ENCODE data around the gene ACTL7A. TPM values are rescaled to one million over a fixed set of nuclear protein-coding genes. Genes with fewer than 3 reads are reported as not detected.

ACTL7A gene
- total and polyA plus RNA-seq, 2 of the 4 experiments (the other 2 are of a cell fraction): not detected

GRCh38 chr9:108816037-108816436, 46.0 kb upstream of the ACTL7A start:
- Histone ChIP-seq H3K27ac (ENCODE audit: insufficient read depth, low read length) (no peak overlapping the region), H3K36me3 (ENCODE audit: control insufficient read depth, insufficient read depth, low read length) (no peaks in the 10 kb centered on the region), H2BK15ac (ENCODE audit: low read depth, low read length) (no peak overlapping the region), H2AK5ac (ENCODE audit: low read depth, low read length) (no peak overlapping the region), H3K14ac (replicated peaks; ENCODE audit: low read depth, low read length) (no peak overlapping the region), H3K9me3 (ENCODE audit: control insufficient read depth, insufficient read depth, low read length) (no peaks in the 10 kb centered on the region), H2BK5ac (ENCODE audit: low read depth, low read length, poor library complexity, severe bottlenecking) (no peak overlapping the region), H3K9ac (ENCODE audit: low read depth, low read length) (no peak overlapping the region), H3K4ac (ENCODE audit: low read depth, low read length) (no peak overlapping the region), H2AFZ (replicated peaks; ENCODE audit: low read length, poor library complexity) (no peak overlapping the region), H4K8ac (ENCODE audit: low read depth in 2 of 2, low read length in 2 of 2) (no peak overlapping the region), H3K4me2 (ENCODE audit: low read depth, low read length) (no peak overlapping the region), H3K4me3 (ENCODE audit: insufficient read depth, low read depth, low read length) (no peak overlapping the region), H3K9me1 (ENCODE audit: insufficient read depth, low read length) (no peaks in the 10 kb centered on the region), H2BK20ac (ENCODE audit: low read depth, low read length) (no peak overlapping the region), H2AK9ac (replicated peaks; ENCODE audit: low read depth, low read length, poor library complexity) (no peak overlapping the region), H3K4me1 (ENCODE audit: control insufficient read depth, insufficient read depth, low read length) (no peaks in the 10 kb centered on the region), H3K27me3 (ENCODE audit: control insufficient read depth, insufficient read depth, low read length) (peaks cover 2% of the 10 kb centered on the region; the same call in 1 of the 2 replicates), H3K23ac (ENCODE audit: low read depth, low read length) (no peak overlapping the region), H2BK120ac (ENCODE audit: low read depth, low read length) (no peak overlapping the region), H4K5ac (ENCODE audit: low read depth, low read length) (no peak overlapping the region), H3K56ac (ENCODE audit: extremely low read depth, insufficient read depth, low read length) (no peak overlapping the region), H4K20me1 (ENCODE audit: insufficient read depth, low read length) (no peaks in the 10 kb centered on the region), H3K79me1 (ENCODE audit: low read depth in 1 of 2, low read length in 2 of 2) (no peaks in the 10 kb centered on the region), H3K18ac (ENCODE audit: low read depth, low read length) (no peak overlapping the region), H4K91ac (ENCODE audit: insufficient read depth, low read depth, low read length) (no peak overlapping the region)
- intact Hi-C loops (cut with micrococcal nuclease): no loop called here
- no peak for ATAC-seq (ENCODE audit: low read depth)
- BruUV-seq (replicated peaks): no TSS peak
- ChIA-PET CTCF (no interaction called here), POLR2A (ENCODE audit: unreplicated experiment) (no interaction called here)
- in situ Hi-C loops (cut with MboI; ENCODE audit: low sequenced_read_pairs): no loop called here
- WGBS, 2 experiments (ENCODE audit: extremely low coverage in 2 of 2, insufficient read length in 1 of 2): 60% methylated on average over 1 of the region's 10 CpGs; no CpG with 5 or more reads in 1 of the 2 experiments
- no peak for DNase-seq
- no peak for TF ChIP-seq SMC3 (IDR thresholded peaks at IDR 0.05; ENCODE audit: low read depth, low read length)
- no peak for TF ChIP-seq FOS (IDR thresholded peaks at IDR 0.05; ENCODE audit: low read depth, low read length)
- no peak for TF ChIP-seq RAD21 (IDR thresholded peaks at IDR 0.05; ENCODE audit: low read length)
- TF ChIP-seq MAFK (IDR thresholded peaks at IDR 0.05; ENCODE audit: low read depth, low read length): no peak
- no peak for TF ChIP-seq MAZ (IDR thresholded peaks at IDR 0.05; ENCODE audit: borderline replicate concordance, low read depth, low read length)
- TF ChIP-seq POLR2A (IDR thresholded peaks at IDR 0.05; ENCODE audit: low read depth, low read length): no peak
- TF ChIP-seq, protein P1, sequence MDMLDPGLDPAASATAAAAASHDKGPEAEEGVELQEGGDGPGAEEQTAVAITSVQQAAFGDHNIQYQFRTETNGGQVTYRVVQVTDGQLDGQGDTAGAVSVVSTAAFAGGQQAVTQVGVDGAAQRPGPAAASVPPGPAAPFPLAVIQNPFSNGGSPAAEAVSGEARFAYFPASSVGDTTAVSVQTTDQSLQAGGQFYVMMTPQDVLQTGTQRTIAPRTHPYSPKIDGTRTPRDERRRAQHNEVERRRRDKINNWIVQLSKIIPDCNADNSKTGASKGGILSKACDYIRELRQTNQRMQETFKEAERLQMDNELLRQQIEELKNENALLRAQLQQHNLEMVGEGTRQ (IDR thresholded peaks at IDR 0.05; ENCODE audit: low read depth, low read length): no peak
- no peak for TF ChIP-seq ELK1 (IDR thresholded peaks at IDR 0.05; ENCODE audit: borderline replicate concordance, low read depth, low read length)
- no peak for TF ChIP-seq NFE2L2 (IDR thresholded peaks at IDR 0.05; ENCODE audit: low read depth, low read length)
- no peak for TF ChIP-seq RCOR1 (IDR thresholded peaks at IDR 0.05; ENCODE audit: insufficient replicate concordance, low read length)
- dilution Hi-C loops (cut with HindIII; ENCODE audit: low sequenced_read_pairs, unreplicated experiment): no loop called here

Measured in IMR-90 (cell line).